ENCODE measurements around the gene PINLYP. TPM values are rescaled to one million over a fixed set of nuclear protein-coding genes. Genes with fewer than 3 reads are reported as not detected.

The PINLYP gene
- total and polyA plus RNA-seq, 2 of the 13 experiments (the other 11 are each of a cell fraction or from before 2014, with no cell fraction given) = 0.21 to 0.24 TPM

- TF ChIP-seq ATF5 (CRISPR knock-in tag; IDR thresholded peaks at IDR 0.05; ENCODE audit: low read depth) (0 out of 2 replicates have a peak, but pooled peaks have one; percentile 33), CAMTA2 (CRISPR knock-in tag; IDR thresholded peaks at IDR 0.05; ENCODE audit: borderline replicate concordance) (0 out of 2 replicates have a peak, but pooled peaks have one; percentile 76), NFIB (CRISPR knock-in tag; IDR thresholded peaks at IDR 0.05; ENCODE audit: borderline replicate concordance) (no peak), XRCC5 (optimal IDR thresholded peaks at IDR 0.05; ENCODE audit: low read length) (peak; percentile 15), GPBP1L1 (CRISPR knock-in tag; IDR thresholded peaks at IDR 0.05) (no peak), NBN (conservative IDR thresholded peaks at IDR 0.05) (no peak), ZNF770 (CRISPR knock-in tag; IDR thresholded peaks at IDR 0.05) (peak; percentile 65), RBM39 (IDR thresholded peaks at IDR 0.05; ENCODE audit: low read depth, low read length, poor library complexity, severe bottlenecking) (no peak), ZNF317 (CRISPR knock-in tag; IDR thresholded peaks at IDR 0.05) (peak; percentile 77; the same call in 1 of the 2 replicates), TRIM22 (IDR thresholded peaks at IDR 0.05) (no peak), SP5 (CRISPR knock-in tag; IDR thresholded peaks at IDR 0.05; ENCODE audit: borderline replicate concordance, low read depth) (0 out of 2 replicates have a peak, but pooled peaks have one; percentile 18), FUBP1 (CRISPR knock-in tag; IDR thresholded peaks at IDR 0.05; ENCODE audit: borderline replicate concordance) (no peak), ZFP41 (CRISPR knock-in tag; IDR thresholded peaks at IDR 0.05; ENCODE audit: borderline replicate concordance) (peak; percentile 91; the same call in 1 of the 2 replicates), ZBTB33 (CRISPR knock-in tag; IDR thresholded peaks at IDR 0.05) (no peak), TEAD2 (CRISPR knock-in tag; IDR thresholded peaks at IDR 0.05) (0 out of 2 replicates have a peak, but pooled peaks have one; percentile 17), BHLHE40 (IDR thresholded peaks at IDR 0.05; ENCODE audit: low read length) (peak; percentile 38; the same call in 1 of the 2 replicates), POLR2AphosphoS5 (IDR thresholded peaks at IDR 0.05; ENCODE audit: low read depth, low read length) (peak; percentile 44), ZFY (CRISPR knock-in tag; IDR thresholded peaks at IDR 0.05) (peak; percentile 91)
Observed at GRCh38 chr19:43619262-43620060, 43.9 kb downstream of the PINLYP start, which contains the start of gene ZNF428 (continued).

Measured in HepG2 (cell line).